ENCODE measurements around the gene COG2. TPM values are rescaled to one million over a fixed set of nuclear protein-coding genes. Genes with fewer than 3 reads are reported as not detected.

The COG2 gene
- total RNA-seq, 1 experiment from 2014 or later = 59.2 TPM

DNA sequence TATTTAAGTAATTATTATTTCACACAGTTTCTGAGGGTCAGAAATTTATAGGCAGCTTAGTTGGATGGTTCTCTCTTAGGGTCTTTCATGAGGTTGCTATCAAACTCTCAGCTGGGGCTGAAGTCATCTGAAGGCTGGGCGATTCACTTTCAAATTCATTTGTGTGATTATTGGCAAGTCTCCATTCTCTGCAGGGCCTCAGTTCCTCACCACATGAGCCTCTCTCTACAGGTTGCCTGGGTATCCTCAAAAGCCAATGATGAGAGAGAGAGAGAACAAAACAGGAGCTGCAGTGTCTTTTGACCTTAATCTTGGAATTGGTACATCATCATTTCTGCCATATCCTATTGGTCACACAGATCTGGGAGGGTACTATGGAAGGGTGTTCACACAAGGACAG is 29.6 kb upstream of the COG2 start:
- Mint-ChIP-seq H3K4me1 (ENCODE audit: low read depth, unreplicated experiment) (no peaks in the 10 kb centered on the region), H3K9me3 (ENCODE audit: low read depth, unreplicated experiment) (no peaks in the 10 kb centered on the region), H3K27ac (ENCODE audit: unreplicated experiment) (no peak overlapping the region), H3K27me3 (ENCODE audit: unreplicated experiment) (no peaks in the 10 kb centered on the region), H3K36me3 (ENCODE audit: insufficient read depth, unreplicated experiment) (no peaks in the 10 kb centered on the region), H3K4me3 (ENCODE audit: low read depth, unreplicated experiment) (no peak overlapping the region)
- no peak for TF ChIP-seq CTCF (IDR thresholded peaks at IDR 0.05; ENCODE audit: unreplicated experiment)
- intact Hi-C loops (cut with micrococcal nuclease; ENCODE audit: unreplicated experiment) = no loop called here
- DNase-seq = no peak
- BruUV-seq (replicated peaks) = no TSS peak
- CTCF ChIA-PET = interaction anchor here (0.7 kb wide), 1 partner anchor 9 kb away, joined by 7 read pairs; no protein-coding TSS in a partner anchor

GRCh38 chr1:230614121-230614520 is 28.2 kb upstream of the COG2 start:
- DNase-seq = no peak
- Mint-ChIP-seq H3K27me3 (ENCODE audit: unreplicated experiment) (no peaks in the 10 kb centered on the region), H3K4me1 (ENCODE audit: low read depth, unreplicated experiment) (no peaks in the 10 kb centered on the region), H3K27ac (ENCODE audit: unreplicated experiment) (no peak overlapping the region), H3K4me3 (ENCODE audit: low read depth, unreplicated experiment) (no peak overlapping the region), H3K36me3 (ENCODE audit: insufficient read depth, unreplicated experiment) (no peaks in the 10 kb centered on the region), H3K9me3 (ENCODE audit: low read depth, unreplicated experiment) (no peaks in the 10 kb centered on the region)
- BruUV-seq (replicated peaks) = no TSS peak
- CTCF ChIA-PET = no interaction called here
- intact Hi-C loops (cut with micrococcal nuclease; ENCODE audit: unreplicated experiment) = no loop called here
- TF ChIP-seq CTCF (IDR thresholded peaks at IDR 0.05; ENCODE audit: unreplicated experiment) = no peak

DNA sequence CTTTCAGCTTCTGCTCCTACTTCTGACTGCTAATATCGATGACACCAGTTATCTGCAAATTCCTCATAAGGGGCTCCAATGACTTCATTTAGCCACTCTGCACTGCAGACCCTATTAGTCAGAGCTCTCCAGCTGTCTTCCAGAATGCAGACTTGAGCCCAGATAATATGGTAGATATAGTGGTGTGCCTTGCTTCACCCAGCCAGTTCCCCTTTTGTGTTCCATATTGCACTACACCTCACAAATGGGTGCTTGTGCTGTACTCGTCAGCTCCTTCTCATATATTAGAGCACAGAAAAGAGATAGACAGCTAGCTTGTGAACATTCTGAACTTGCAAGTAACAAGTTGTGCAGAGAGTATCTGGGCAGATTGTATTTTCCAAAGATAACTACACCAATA is 23.7 kb upstream of the COG2 start:
- intact Hi-C loops (cut with micrococcal nuclease; ENCODE audit: unreplicated experiment) = no loop called here
- H3K9me3 Mint-ChIP-seq (ENCODE audit: low read depth, unreplicated experiment) = peaks cover 6% of the 10 kb centered on the region
- H3K27me3 Mint-ChIP-seq (ENCODE audit: unreplicated experiment) = no peaks in the 10 kb centered on the region
- no peak for DNase-seq
- CTCF ChIA-PET = no interaction called here
- no peaks in the 10 kb centered on the region for H3K4me1 Mint-ChIP-seq (ENCODE audit: low read depth, unreplicated experiment)
- H3K4me3 Mint-ChIP-seq (ENCODE audit: low read depth, unreplicated experiment) = no peak overlapping the region
- no peak for TF ChIP-seq CTCF (IDR thresholded peaks at IDR 0.05; ENCODE audit: unreplicated experiment)
- H3K27ac Mint-ChIP-seq (ENCODE audit: unreplicated experiment) = no peak overlapping the region
- no peaks in the 10 kb centered on the region for H3K36me3 Mint-ChIP-seq (ENCODE audit: insufficient read depth, unreplicated experiment)
- BruUV-seq (replicated peaks) = no TSS peak

GRCh38 chr1:230620649-230621323 is 21.5 kb upstream of the COG2 start:
- no peak overlapping the region for H3K4me3 Mint-ChIP-seq (ENCODE audit: low read depth, unreplicated experiment)
- DNase-seq = no peak
- H3K27ac Mint-ChIP-seq (ENCODE audit: unreplicated experiment) = no peak overlapping the region
- intact Hi-C loops (cut with micrococcal nuclease; ENCODE audit: unreplicated experiment) = no loop called here
- no TSS peak for BruUV-seq (replicated peaks)
- H3K9me3 Mint-ChIP-seq (ENCODE audit: low read depth, unreplicated experiment) = peaks cover 6% of the 10 kb centered on the region
- no peak for TF ChIP-seq CTCF (IDR thresholded peaks at IDR 0.05; ENCODE audit: unreplicated experiment)
- no peaks in the 10 kb centered on the region for H3K27me3 Mint-ChIP-seq (ENCODE audit: unreplicated experiment)
- H3K36me3 Mint-ChIP-seq (ENCODE audit: insufficient read depth, unreplicated experiment) = no peaks in the 10 kb centered on the region
- CTCF ChIA-PET = no interaction called here
- no peaks in the 10 kb centered on the region for H3K4me1 Mint-ChIP-seq (ENCODE audit: low read depth, unreplicated experiment)
